Adrenal gland (tissue), 12 donors: ENCODE results near the gene SPA17. TPM values are rescaled to one million over a fixed set of nuclear protein-coding genes. Genes with fewer than 3 reads are reported as not detected.

Experiments used
- DNase-seq, 7 donors: peaks; one replicate each; pipeline ENCODE4 v3.0.0-alpha.2; 2019 to 2020
- H3K27ac ChIP-seq, 5 donors: fragments of 200-600 bp; sonication (generic) in 4 of 5; 1 replicate in 3 of 5; 2 replicates in 2 of 5; pipeline versions ENCODE4 v1.5.1 to v1.8.0; 2016 to 2020; ENCODE audit warnings: mild to moderate bottlenecking in 1 of 5
- H3K27me3 ChIP-seq: fragments of 200-600 bp; 2 replicates; pipeline ENCODE4 v1.8.0; 2021
- H3K36me3 ChIP-seq, 2 donors: fragments of 200-600 bp; replicated peaks in 1 of 2; 1 replicate in 1 of 2; 2 replicates in 1 of 2; pipeline versions ENCODE4 v1.5.1 to v1.8.0; 2018 to 2022
- H3K4me1 ChIP-seq, 2 donors: fragments of 200-600 bp; replicated peaks in 1 of 2; 1 replicate in 1 of 2; 2 replicates in 1 of 2; pipeline versions ENCODE4 v1.5.1 to v1.8.0; 2018 to 2021
- H3K4me3 ChIP-seq, 4 donors: fragments of 200-600 bp; sonication (generic) in 3 of 4; one replicate each; pipeline ENCODE4 v1.5.1; 2016 to 2018
- H3K9me3 ChIP-seq, 3 donors: fragments of 200-600 bp; sonication (generic) in 1 of 3; replicated peaks in 1 of 3; 1 replicate in 2 of 3; 2 replicates in 1 of 3; pipeline versions ENCODE4 v1.5.1 to v1.8.0; 2016 to 2021
- POLR2A ChIP-seq, 2 donors: fragments of 450-650 bp; IDR thresholded peaks; one replicate each; pipeline ENCODE4 v1.6.1; 2017; ENCODE audit warnings: antibody characterized with exemption in 2 of 2, mild to moderate bottlenecking in 2 of 2, moderate library complexity in 1 of 2
- WGBS, 4 donors: extraction: QIAGEN DNeasy Blood & Tissue Kit in 2 of 4; methylation state at CpG; one replicate each; pipeline versions ENCODE4 v1.1.5 to v1.1.7; 2013 to 2017; 5-methylcytosine and 5-hydroxymethylcytosine counted together
- intact Hi-C, 2 donors: fragments of 100-400 bp; cut with DNase I; formaldehyde crosslinking; loops; one replicate each; pipeline versions ENCODE4 v1.14.1 to v1.15.0; 2022 to 2023
- polyA plus RNA-seq, 3 donors: library from polyadenylated mRNA; stranded (reverse); fragments of 200-250 nt in 2 of 3; fragments of 350-450 nt in 1 of 3; fragmentation: Illumina TruSeq in 1 of 3; extraction: RNeasy Lipid Tissue Mini Kit (QIAGEN cat#74804) in 1 of 3; gene quantifications; one replicate each; pipeline ENCODE4 v1.2.3, GENCODE V29; 2013 to 2014
- total RNA-seq, 9 donors: library from RNA; depleted of rRNA in 4 of 9; stranded (reverse); fragments of >200 nt in 4 of 9; fragments of 120-200 nt in 1 of 9; fragmentation: NEBNext Ultra II Directional in 1 of 9; extraction: Animal tissue kit (Norgen Biotek cat#: 25700) in 1 of 9; gene quantifications; one replicate each; pipeline versions ENCODE4 v1.1.0 to v1.2.4, GENCODE V29; 2013 to 2023
- TF ChIP-seq, protein P1 (sequence below), 6 experiments: fragments of 450-650 bp in 4 of 6; fragments of 200-600 bp in 2 of 6; sonication (generic) in 1 of 6; IDR thresholded peaks; 1 replicate in 5 of 6; 2 replicates in 1 of 6; pipeline versions ENCODE4 v1.5.1 to v1.8.0; 2016 to 2021; ENCODE audit warnings: antibody characterized with exemption in 6 of 6, mild to moderate bottlenecking in 2 of 6, moderate library complexity in 1 of 6
- donor health status: healthy with polysubstance abuse.
- donor health status: Bipolar disorder and iron deficiency.
- donor health status: DM: yes; HTN: yes; CAD: no.
- donor health status: DM: no; HTN: no; CAD: no.
- donor health status: DM: no; HTN: no; CAD: no.
- donor health status: DM: yes; HTN: yes; CAD: no.

The SPA17 gene
- total and polyA plus RNA-seq, 12 donors = 1.3 to 14.8 (median 3.7) TPM

DNA sequence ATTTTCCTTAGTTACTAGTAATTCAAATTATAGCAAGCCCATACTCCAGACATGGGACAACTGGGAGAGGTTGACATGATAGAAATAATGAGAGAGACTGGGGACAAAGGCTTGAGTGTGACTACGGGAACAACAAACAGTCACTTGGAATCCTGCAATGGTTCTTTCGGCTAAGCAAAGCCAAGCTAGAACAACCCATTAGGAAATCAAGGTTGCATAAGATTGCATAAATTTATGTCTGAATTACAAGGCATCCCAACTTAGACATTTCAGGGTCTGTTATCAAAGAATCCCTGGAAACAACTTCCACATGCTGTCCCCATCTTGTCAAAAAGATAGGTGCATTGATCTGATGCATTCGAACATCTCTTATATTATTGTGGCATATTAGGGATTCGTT, 55.9 kb downstream of the SPA17 start:
- 82 to 91% (median 84%) methylated on average over 4 of the region's 4 CpGs for WGBS, 4 donors
- no peaks in the 10 kb centered on the region for H3K9me3 ChIP-seq
- H3K27me3 ChIP-seq = no peaks in the 10 kb centered on the region
- H3K27ac ChIP-seq = no peak overlapping the region
- no peak for TF ChIP-seq POLR2A (IDR thresholded peaks at IDR 0.05)
- TF ChIP-seq, protein P1, sequence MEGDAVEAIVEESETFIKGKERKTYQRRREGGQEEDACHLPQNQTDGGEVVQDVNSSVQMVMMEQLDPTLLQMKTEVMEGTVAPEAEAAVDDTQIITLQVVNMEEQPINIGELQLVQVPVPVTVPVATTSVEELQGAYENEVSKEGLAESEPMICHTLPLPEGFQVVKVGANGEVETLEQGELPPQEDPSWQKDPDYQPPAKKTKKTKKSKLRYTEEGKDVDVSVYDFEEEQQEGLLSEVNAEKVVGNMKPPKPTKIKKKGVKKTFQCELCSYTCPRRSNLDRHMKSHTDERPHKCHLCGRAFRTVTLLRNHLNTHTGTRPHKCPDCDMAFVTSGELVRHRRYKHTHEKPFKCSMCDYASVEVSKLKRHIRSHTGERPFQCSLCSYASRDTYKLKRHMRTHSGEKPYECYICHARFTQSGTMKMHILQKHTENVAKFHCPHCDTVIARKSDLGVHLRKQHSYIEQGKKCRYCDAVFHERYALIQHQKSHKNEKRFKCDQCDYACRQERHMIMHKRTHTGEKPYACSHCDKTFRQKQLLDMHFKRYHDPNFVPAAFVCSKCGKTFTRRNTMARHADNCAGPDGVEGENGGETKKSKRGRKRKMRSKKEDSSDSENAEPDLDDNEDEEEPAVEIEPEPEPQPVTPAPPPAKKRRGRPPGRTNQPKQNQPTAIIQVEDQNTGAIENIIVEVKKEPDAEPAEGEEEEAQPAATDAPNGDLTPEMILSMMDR (IDR thresholded peaks at IDR 0.05) = no peak
- DNase-seq = no peak
- no peaks in the 10 kb centered on the region for H3K36me3 ChIP-seq
- peaks cover 0 to 9% of the 10 kb centered on the region in 2 donors for H3K4me1 ChIP-seq
- intact Hi-C loops = no loop called here
- H3K4me3 ChIP-seq = no peak overlapping the region

DNA sequence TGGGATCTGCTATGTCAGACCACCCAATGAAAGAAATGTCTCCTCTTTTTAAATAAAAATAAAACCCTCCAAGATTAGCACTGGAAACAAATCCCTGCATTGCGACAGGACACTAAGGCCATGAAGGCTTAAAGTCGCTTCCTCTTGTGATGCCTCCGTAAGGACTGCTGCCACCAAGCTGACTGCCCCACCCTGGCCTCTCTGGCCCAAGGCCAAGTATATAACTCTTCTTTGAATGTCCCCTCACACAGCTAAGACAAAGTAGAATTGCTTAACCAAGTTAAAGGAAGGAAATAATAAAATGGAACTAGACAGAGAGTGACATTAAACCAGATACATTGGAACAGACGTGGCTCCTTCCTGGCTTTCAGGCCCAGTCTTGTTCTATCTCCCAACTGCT, 58.5 kb downstream of the SPA17 start:
- Histone ChIP-seq H3K4me1 (no peaks in the 10 kb centered on the region), H3K36me3 (no peaks in the 10 kb centered on the region), H3K9me3 (no peaks in the 10 kb centered on the region), H3K4me3 (no peak overlapping the region), H3K27me3 (no peaks in the 10 kb centered on the region), H3K27ac (no peak overlapping the region)
- DNase-seq = peak in 4 of 7 donors; percentile 28 to 66 (median 48)
- WGBS, 4 donors = 69 to 79% (median 76%) methylated on average over 4 of the region's 4 CpGs
- TF ChIP-seq, protein P1 (IDR thresholded peaks at IDR 0.05) = no peak
- no peak for TF ChIP-seq POLR2A (IDR thresholded peaks at IDR 0.05)
- intact Hi-C loops = no loop called here

DNA sequence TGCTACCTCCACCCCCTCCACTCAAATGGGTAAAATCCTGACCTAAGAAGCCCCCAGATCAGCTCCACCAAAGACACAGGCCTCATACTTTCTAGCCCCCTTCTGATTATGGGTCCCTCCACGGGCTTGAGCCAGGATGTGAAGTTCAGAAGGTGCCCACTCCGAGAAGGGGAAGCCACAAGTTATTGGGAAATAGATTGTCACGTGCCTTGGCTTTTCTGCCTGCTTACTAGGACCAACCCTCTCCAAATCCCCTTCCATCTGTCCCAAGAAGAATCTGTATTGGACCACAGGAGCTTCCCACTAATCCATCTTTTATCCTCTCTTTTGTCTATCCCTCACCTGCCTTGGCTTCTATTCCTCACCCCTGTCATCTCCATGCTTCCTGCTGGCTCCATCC, 63.0 kb downstream of the SPA17 start:
- TF ChIP-seq, protein P1 (IDR thresholded peaks at IDR 0.05) = no peak
- no peak for TF ChIP-seq POLR2A (IDR thresholded peaks at IDR 0.05)
- H3K27ac ChIP-seq = no peak overlapping the region
- intact Hi-C loops = no loop called here
- 59 to 71% (median 63%) methylated on average over 3 of the region's 3 CpGs for WGBS, 4 donors
- no peak for DNase-seq
- H3K27me3 ChIP-seq = peaks cover 8% of the 10 kb centered on the region
- H3K4me3 ChIP-seq = no peak overlapping the region
- H3K36me3 ChIP-seq = no peaks in the 10 kb centered on the region
- peaks cover 5 to 17% of the 10 kb centered on the region in 2 donors for H3K4me1 ChIP-seq
- no peaks in the 10 kb centered on the region for H3K9me3 ChIP-seq

DNA sequence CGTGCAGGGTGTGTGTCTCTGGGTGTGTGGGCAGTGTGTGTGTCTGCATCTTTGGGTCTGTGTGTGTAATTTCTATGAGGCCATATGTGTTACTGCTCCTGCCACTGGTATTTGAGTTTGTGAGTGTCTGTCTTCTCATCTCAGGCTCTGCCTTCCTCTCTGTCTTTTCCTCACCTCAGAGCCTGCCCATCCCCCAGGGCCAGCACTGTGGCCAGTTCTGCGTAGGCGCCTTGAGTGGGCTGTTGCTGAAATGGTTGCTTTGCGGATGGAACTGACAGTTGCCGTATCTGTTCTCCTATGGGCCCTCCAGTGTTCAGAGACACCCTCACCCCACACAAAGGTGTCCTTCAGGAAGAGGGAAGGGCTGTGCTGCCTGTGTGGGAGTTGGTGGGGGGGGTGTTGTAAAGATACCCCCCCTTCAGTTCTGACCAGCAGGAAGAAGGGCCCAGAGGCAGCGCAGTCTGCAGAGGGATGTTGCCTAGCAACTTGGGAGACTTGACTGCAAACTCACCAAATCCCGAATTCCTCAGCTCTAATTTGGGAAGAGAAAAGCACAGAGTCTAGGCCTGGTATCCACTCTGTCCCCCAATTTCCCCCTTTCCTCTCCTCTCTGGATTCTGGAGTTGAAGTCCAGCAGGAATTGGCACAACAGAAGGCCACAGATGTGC, 64.1 kb downstream of the SPA17 start:
- Histone ChIP-seq H3K36me3 (no peaks in the 10 kb centered on the region), H3K27me3 (peaks cover 11% of the 10 kb centered on the region), H3K4me1 (peaks cover 5 to 17% of the 10 kb centered on the region in 2 donors), H3K4me3 (no peak overlapping the region), H3K27ac (no peak overlapping the region), H3K9me3 (no peaks in the 10 kb centered on the region)
- 78 to 89% (median 80%) methylated on average over 5 to 7 of the region's 7 CpGs for WGBS, 4 donors
- intact Hi-C loops = no loop called here
- DNase-seq = no peak
- no peak for TF ChIP-seq POLR2A (IDR thresholded peaks at IDR 0.05)
- TF ChIP-seq, protein P1 (IDR thresholded peaks at IDR 0.05) = no peak
